WTC11 (cell line): Measurements from ENCODE around the gene GPATCH8.

Experiments
- GABPB1 ChIP-seq: sonication (generic); formaldehyde crosslinking; IDR thresholded peaks from 2 replicates; pipeline ENCODE4 v1.8.1; 2023; ENCODE audit warnings: mild to moderate bottlenecking, missing genetic modification reagents
- IRF2 ChIP-seq: sonication (generic); formaldehyde crosslinking; IDR thresholded peaks from 2 replicates; pipeline ENCODE4 v1.8.0; 2022; ENCODE audit warnings: low read depth, missing genetic modification reagents, borderline replicate concordance
- JUN ChIP-seq: sonication (generic); formaldehyde crosslinking; IDR thresholded peaks from 2 replicates; pipeline ENCODE4 v1.8.0; 2023; ENCODE audit warnings: mild to moderate bottlenecking, missing genetic modification reagents
- TF ChIP-seq, protein P1 (sequence below): fragments of 200-600 bp; IDR thresholded peaks from 2 replicates; pipeline ENCODE4 v1.8.0; 2022; ENCODE audit warnings: antibody characterized with exemption
- TF ChIP-seq, protein P2 (sequence below): sonication (generic); formaldehyde crosslinking; IDR thresholded peaks from 2 replicates; pipeline ENCODE4 v1.8.1; 2023; ENCODE audit warnings: mild to moderate bottlenecking, missing genetic modification reagents, borderline replicate concordance
- TF ChIP-seq, protein P3 (sequence below): fragments of 250-450 bp; sonication (Bioruptor Pico); IDR thresholded peaks from 2 replicates; pipeline ENCODE4 v2.1.2; 2022; ENCODE audit warnings: mild to moderate bottlenecking, moderate library complexity

DNA sequence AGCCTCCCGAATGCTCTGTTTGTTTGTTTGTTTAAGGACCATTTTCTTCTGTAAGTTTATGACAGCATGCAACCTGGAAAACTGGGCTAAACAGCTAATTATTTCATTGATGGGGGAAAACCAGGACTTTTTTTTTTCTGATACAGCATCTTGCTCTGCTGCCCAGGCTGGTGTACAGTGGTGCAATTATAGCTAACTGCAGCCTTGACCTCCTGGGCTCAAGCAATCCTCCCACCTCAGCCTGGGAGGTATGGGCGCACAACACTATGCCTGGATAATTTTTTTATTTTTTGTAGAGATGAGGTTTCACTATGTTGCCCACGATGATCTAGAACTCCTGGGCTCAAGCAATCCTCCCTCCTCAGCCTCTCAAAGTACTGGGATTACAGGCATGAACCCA lies 37.3 kb downstream of the GPATCH8 start:
- TF ChIP-seq, protein P1, sequence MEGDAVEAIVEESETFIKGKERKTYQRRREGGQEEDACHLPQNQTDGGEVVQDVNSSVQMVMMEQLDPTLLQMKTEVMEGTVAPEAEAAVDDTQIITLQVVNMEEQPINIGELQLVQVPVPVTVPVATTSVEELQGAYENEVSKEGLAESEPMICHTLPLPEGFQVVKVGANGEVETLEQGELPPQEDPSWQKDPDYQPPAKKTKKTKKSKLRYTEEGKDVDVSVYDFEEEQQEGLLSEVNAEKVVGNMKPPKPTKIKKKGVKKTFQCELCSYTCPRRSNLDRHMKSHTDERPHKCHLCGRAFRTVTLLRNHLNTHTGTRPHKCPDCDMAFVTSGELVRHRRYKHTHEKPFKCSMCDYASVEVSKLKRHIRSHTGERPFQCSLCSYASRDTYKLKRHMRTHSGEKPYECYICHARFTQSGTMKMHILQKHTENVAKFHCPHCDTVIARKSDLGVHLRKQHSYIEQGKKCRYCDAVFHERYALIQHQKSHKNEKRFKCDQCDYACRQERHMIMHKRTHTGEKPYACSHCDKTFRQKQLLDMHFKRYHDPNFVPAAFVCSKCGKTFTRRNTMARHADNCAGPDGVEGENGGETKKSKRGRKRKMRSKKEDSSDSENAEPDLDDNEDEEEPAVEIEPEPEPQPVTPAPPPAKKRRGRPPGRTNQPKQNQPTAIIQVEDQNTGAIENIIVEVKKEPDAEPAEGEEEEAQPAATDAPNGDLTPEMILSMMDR: no peak
- TF ChIP-seq IRF2 (no peak), GABPB1 (CRISPR knock-in tag) (no peak), JUN (CRISPR knock-in tag) (no peak)
- TF ChIP-seq, protein P2, sequence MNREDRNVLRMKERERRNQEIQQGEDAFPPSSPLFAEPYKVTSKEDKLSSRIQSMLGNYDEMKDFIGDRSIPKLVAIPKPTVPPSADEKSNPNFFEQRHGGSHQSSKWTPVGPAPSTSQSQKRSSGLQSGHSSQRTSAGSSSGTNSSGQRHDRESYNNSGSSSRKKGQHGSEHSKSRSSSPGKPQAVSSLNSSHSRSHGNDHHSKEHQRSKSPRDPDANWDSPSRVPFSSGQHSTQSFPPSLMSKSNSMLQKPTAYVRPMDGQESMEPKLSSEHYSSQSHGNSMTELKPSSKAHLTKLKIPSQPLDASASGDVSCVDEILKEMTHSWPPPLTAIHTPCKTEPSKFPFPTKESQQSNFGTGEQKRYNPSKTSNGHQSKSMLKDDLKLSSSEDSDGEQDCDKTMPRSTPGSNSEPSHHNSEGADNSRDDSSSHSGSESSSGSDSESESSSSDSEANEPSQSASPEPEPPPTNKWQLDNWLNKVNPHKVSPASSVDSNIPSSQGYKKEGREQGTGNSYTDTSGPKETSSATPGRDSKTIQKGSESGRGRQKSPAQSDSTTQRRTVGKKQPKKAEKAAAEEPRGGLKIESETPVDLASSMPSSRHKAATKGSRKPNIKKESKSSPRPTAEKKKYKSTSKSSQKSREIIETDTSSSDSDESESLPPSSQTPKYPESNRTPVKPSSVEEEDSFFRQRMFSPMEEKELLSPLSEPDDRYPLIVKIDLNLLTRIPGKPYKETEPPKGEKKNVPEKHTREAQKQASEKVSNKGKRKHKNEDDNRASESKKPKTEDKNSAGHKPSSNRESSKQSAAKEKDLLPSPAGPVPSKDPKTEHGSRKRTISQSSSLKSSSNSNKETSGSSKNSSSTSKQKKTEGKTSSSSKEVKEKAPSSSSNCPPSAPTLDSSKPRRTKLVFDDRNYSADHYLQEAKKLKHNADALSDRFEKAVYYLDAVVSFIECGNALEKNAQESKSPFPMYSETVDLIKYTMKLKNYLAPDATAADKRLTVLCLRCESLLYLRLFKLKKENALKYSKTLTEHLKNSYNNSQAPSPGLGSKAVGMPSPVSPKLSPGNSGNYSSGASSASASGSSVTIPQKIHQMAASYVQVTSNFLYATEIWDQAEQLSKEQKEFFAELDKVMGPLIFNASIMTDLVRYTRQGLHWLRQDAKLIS (CRISPR knock-in tag): no peak
- TF ChIP-seq, protein P3, sequence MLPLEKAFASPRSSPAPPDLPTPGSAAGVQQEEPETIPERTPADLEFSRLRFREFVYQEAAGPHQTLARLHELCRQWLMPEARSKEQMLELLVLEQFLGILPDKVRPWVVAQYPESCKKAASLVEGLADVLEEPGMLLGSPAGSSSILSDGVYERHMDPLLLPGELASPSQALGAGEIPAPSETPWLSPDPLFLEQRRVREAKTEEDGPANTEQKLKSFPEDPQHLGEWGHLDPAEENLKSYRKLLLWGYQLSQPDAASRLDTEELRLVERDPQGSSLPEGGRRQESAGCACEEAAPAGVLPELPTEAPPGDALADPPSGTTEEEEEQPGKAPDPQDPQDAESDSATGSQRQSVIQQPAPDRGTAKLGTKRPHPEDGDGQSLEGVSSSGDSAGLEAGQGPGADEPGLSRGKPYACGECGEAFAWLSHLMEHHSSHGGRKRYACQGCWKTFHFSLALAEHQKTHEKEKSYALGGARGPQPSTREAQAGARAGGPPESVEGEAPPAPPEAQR: no peak
